HepG2 (cell line): ENCODE results near the gene SPRYD4. TPM values are rescaled to one million over a fixed set of nuclear protein-coding genes. Genes with fewer than 3 reads are reported as not detected.

ENCODE experiments used
- ATAC-seq: fragments of 200-7000 bp; cut with Tn5 transposase; 3 replicates; pipeline ENCODE4 v1.9.1; 2020; ENCODE audit warnings: mild to moderate bottlenecking, moderate library complexity
- BruUV-seq: library from RNA; stranded (reverse); fragments of 400-500 nt; replicated peaks from 2 replicates; lab custom pipeline; 2021; lab: Mats Ljungman, UMichigan
- CTCF ChIA-PET: fragments of 300-600 bp; formaldehyde crosslinking; extraction: SDS; loops from one replicate; lab custom pipeline; 2021; ENCODE audit warnings: low total read pairs, inconsistent platforms, low intra/inter-chr PET ratio; lab: Yijun Ruan, JAX
- POLR2A ChIA-PET: fragments of 350-600 bp; sonication (Branson Sonifier 250); formaldehyde crosslinking; loops from one replicate; lab custom pipeline; 2020; ENCODE audit warnings: antibody characterized with exemption, inconsistent platforms; lab: Yijun Ruan, JAX
- DNase-seq: peaks from one replicate; pipeline ENCODE4 v3.0.0-alpha.2; 2015; ENCODE audit warnings: low spot score
- FAIRE-seq: peaks from 3 replicates; lab custom pipeline; 2011; peaks lifted over from hg19 to GRCh38; lab: Jason Lieb, UNC
- H2AFZ ChIP-seq: one replicate; pipeline ENCODE4 v1.6.1; 2011; ENCODE audit warnings: low read length, inconsistent platforms
- H3K27ac ChIP-seq: fragments of 300-600 bp; 3 replicates; pipeline ENCODE4 v1.8.0; 2011; ENCODE audit warnings: mixed run types, mild to moderate bottlenecking, mixed read lengths, low read length, inconsistent platforms; ENCODE audit not compliant: insufficient read depth; ENCODE audit errors: extremely low read length
- H3K27me3 ChIP-seq, 2 experiments: fragments of 200-600 bp in 1 of 2; 2 replicates in 1 of 2; 3 replicates in 1 of 2; pipeline versions ENCODE4 v1.6.0 to v1.8.0; 2011; ENCODE audit warnings: low read length in 2 of 2, mild to moderate bottlenecking in 2 of 2, moderate library complexity in 2 of 2, inconsistent platforms in 1 of 2; ENCODE audit not compliant: insufficient read depth in 2 of 2, control insufficient read depth in 1 of 2
- H3K36me3 ChIP-seq, 2 experiments: fragments of 200-600 bp in 1 of 2; replicated peaks in 1 of 2; 2 replicates in 1 of 2; 3 replicates in 1 of 2; pipeline versions ENCODE4 v1.5.1 to v1.8.0; 2011; ENCODE audit warnings: low read length in 2 of 2, inconsistent platforms in 1 of 2; ENCODE audit not compliant: insufficient read depth in 2 of 2, control insufficient read depth in 1 of 2
- H3K4me1 ChIP-seq: 2 replicates; pipeline ENCODE4 v1.5.1; 2012; ENCODE audit warnings: low read length, inconsistent platforms; ENCODE audit not compliant: insufficient read depth
- H3K4me2 ChIP-seq: 2 replicates; pipeline ENCODE4 v1.6.0; 2011; ENCODE audit warnings: low read depth, low read length, inconsistent platforms
- H3K4me3 ChIP-seq, 3 experiments: fragments of 200-600 bp in 1 of 3; sonication (generic), shearing (Covaris generic) in 1 of 3; replicated peaks in 1 of 3; 2 replicates each; pipeline ENCODE4 v1.5.1; 2011 to 2016; ENCODE audit warnings: low read length in 3 of 3, inconsistent platforms in 2 of 3, low read depth in 2 of 3, mild to moderate bottlenecking in 2 of 3, control low read depth in 1 of 3, mixed read lengths in 1 of 3; ENCODE audit not compliant: insufficient read depth in 1 of 3
- H3K79me2 ChIP-seq: one replicate; pipeline ENCODE4 v1.6.1; 2011; ENCODE audit warnings: low read length, inconsistent platforms; ENCODE audit not compliant: insufficient read depth
- H3K9ac ChIP-seq: 2 replicates; pipeline ENCODE4 v1.6.0; 2011; ENCODE audit warnings: mild to moderate bottlenecking, low read depth, low read length, inconsistent platforms; ENCODE audit not compliant: insufficient read depth
- H3K9me3 ChIP-seq: 2 replicates; pipeline ENCODE4 v1.5.1; 2012; ENCODE audit warnings: mild to moderate bottlenecking, low read length
- H4K20me1 ChIP-seq: 2 replicates; pipeline ENCODE4 v1.6.0; 2011; ENCODE audit warnings: inconsistent platforms, mild to moderate bottlenecking, low read length, moderate library complexity; ENCODE audit not compliant: insufficient read depth
- ATF3 ChIP-seq: sonication (generic); formaldehyde crosslinking; IDR thresholded peaks from 2 replicates; pipeline ENCODE4 v1.4.0; 2020; ENCODE audit warnings: missing genetic modification reagents
- ATF5 ChIP-seq: sonication (generic); formaldehyde crosslinking; IDR thresholded peaks from 2 replicates; pipeline ENCODE4 v1.4.0; 2020; ENCODE audit warnings: mild to moderate bottlenecking, low read depth, missing genetic modification reagents
- CEBPG ChIP-seq: IDR thresholded peaks from 2 replicates; pipeline ENCODE4 v1.6.1; 2016
- NFKB2 ChIP-seq: sonication (generic); formaldehyde crosslinking; IDR thresholded peaks from 2 replicates; pipeline ENCODE4 v1.4.0; 2020; ENCODE audit warnings: missing genetic modification reagents, borderline replicate concordance
- SAFB2 ChIP-seq: sonication (generic); formaldehyde crosslinking; IDR thresholded peaks from 2 replicates; pipeline ENCODE4 v1.5.1; 2020; ENCODE audit warnings: missing genetic modification reagents, low read depth, mild to moderate bottlenecking, borderline replicate concordance
- SMARCE1 ChIP-seq: fragments of 450-650 bp; IDR thresholded peaks from 2 replicates; pipeline ENCODE4 v1.6.1; 2017; ENCODE audit warnings: borderline replicate concordance
- SNRNP70 ChIP-seq: fragments of 200-400 bp; formaldehyde crosslinking; IDR thresholded peaks from 2 replicates; pipeline ENCODE4 v1.6.1; 2017; ENCODE audit warnings: mild to moderate bottlenecking, low read depth, low read length, moderate library complexity
- TCF7 ChIP-seq: sonication (generic); IDR thresholded peaks from 2 replicates; pipeline ENCODE4 v1.6.1; 2016; ENCODE audit warnings: antibody characterized with exemption, low read depth
- ZNF33A ChIP-seq: sonication (generic); formaldehyde crosslinking; IDR thresholded peaks from 2 replicates; pipeline ENCODE4 v1.5.1; 2020; ENCODE audit warnings: missing genetic modification reagents, mild to moderate bottlenecking, moderate library complexity, borderline replicate concordance
- ZNF350 ChIP-seq: sonication (generic); formaldehyde crosslinking; IDR thresholded peaks from 2 replicates; pipeline ENCODE4 v1.4.0; 2020; ENCODE audit warnings: mild to moderate bottlenecking, low read depth, missing genetic modification reagents, borderline replicate concordance
- ZNF629 ChIP-seq: sonication (generic); formaldehyde crosslinking; conservative IDR thresholded peaks from 2 replicates; pipeline ENCODE4 v1.5.0; 2020; ENCODE audit warnings: missing genetic modification reagents
- WGBS: methylation state at CpG from one replicate; pipeline ENCODE4 v1.1.6; 2017; ENCODE audit warnings: low lambda C conversion rate; 5-methylcytosine and 5-hydroxymethylcytosine counted together
- in situ Hi-C: cut with HindIII; loops from 2 replicates; pipeline ENCODE4 v1.10.0; 2017; ENCODE audit warnings: low pct_unique_long_range_greater_than_20kb; ENCODE audit not compliant: extremely low pct_ligation_motif_present
- intact Hi-C: fragments of 100-400 bp; cut with micrococcal nuclease; formaldehyde crosslinking; loops from one replicate; pipeline ENCODE4 v1.10.0; 2022; ENCODE audit not compliant: unreplicated experiment
- polyA plus RNA-seq, 8 experiments: library from polyadenylated mRNA; depleted of rRNA in 3 of 8; stranded (reverse) in 7 of 8; unstranded in 1 of 8; fragments of >200 nt; fragmentation: Illumina TruSeq in 4 of 8; extraction: Trizol in 4 of 8; gene quantifications; 2 replicates each; pipeline versions ENCODE4 v1.2.1 to v1.2.3, GENCODE V29; 2011 to 2016; ENCODE audit warnings: low read depth in 4 of 8, missing spikeins in 1 of 8, mixed read lengths in 1 of 8; ENCODE audit not compliant: insufficient read depth in 1 of 8
- total RNA-seq, 5 experiments: library from RNA; depleted of rRNA; stranded (reverse); fragments of >200 nt; fragmentation: Illumina TruSeq; extraction: Trizol; gene quantifications; 2 replicates each; pipeline ENCODE4 v1.2.3, GENCODE V29; 2016; ENCODE audit warnings: low read depth in 1 of 5
- TF ChIP-seq, protein P1 (sequence below): sonication (generic); formaldehyde crosslinking; IDR thresholded peaks from 2 replicates; pipeline ENCODE4 v1.4.0; 2020; ENCODE audit warnings: low read depth, missing genetic modification reagents

SPRYD4 gene
- total and polyA plus RNA-seq, 2 of the 13 experiments (the other 11 are each of a cell fraction or from before 2014, with no cell fraction given): 3.9 to 4.5 TPM

GRCh38 chr12:56431850-56432249, 36.5 kb upstream of the SPRYD4 start:
- H3K36me3 ChIP-seq: peaks cover 13 to 53% of the 10 kb centered on the region in 2 experiments; a peak in 4 of 5 replicates
- ATAC-seq (no peak), DNase-seq (no peak), FAIRE-seq (no peak)
- no TSS peak for BruUV-seq
- H3K27me3 ChIP-seq: no peaks in the 10 kb centered on the region
- TF ChIP-seq ZNF350 (CRISPR knock-in tag): no peak
- no peak for TF ChIP-seq TCF7
- TF ChIP-seq NFKB2: no peak
- no peak for TF ChIP-seq ZNF629 (CRISPR knock-in tag)
- intact Hi-C loops: no loop called here
- no peak overlapping the region for H3K4me2 ChIP-seq
- H3K9me3 ChIP-seq: no peaks in the 10 kb centered on the region
- POLR2A ChIA-PET: no interaction called here
- no peaks in the 10 kb centered on the region for H3K4me1 ChIP-seq
- no peak overlapping the region for H2AFZ ChIP-seq
- H3K27ac ChIP-seq: no peak overlapping the region
- in situ Hi-C loops: no loop called here
- H3K4me3 ChIP-seq: no peak overlapping the region
- CTCF ChIA-PET: no interaction called here
- peaks cover 6% of the 10 kb centered on the region for H3K79me2 ChIP-seq
- no peaks in the 10 kb centered on the region for H4K20me1 ChIP-seq
- 97% methylated on average over 3 of the region's 3 CpGs for WGBS
- no peak overlapping the region for H3K9ac ChIP-seq

DNA sequence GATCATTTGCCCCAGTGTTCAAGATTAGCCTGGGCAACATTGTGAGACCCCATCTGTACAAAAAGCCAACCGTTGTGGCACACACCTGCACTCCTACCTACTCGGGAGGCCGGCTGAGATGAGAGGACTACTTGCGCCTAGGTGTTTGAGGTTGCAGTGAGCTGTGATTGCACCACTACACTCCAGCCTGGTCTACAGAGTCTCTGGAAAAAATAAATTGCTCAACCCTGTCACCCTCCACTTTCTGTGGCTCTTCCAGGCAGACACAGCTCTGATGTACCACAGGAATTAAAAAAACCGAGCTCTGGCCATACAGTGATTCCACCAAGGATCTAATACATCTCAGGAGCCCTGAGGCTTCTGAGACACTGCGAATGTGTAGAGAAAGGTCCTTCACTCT, 33.5 kb upstream of the SPRYD4 start:
- no peaks in the 10 kb centered on the region for H3K9me3 ChIP-seq
- peaks cover 21% of the 10 kb centered on the region for H3K79me2 ChIP-seq
- H3K4me3 ChIP-seq: no peak overlapping the region
- ChIA-PET CTCF (no interaction called here), POLR2A (interaction anchor here (1.0 kb wide), 1 partner anchor 72 kb away, joined by 6 read pairs; the partner anchor contains the start of gene APOF)
- H2AFZ ChIP-seq: no peak overlapping the region
- H4K20me1 ChIP-seq: no peaks in the 10 kb centered on the region
- FAIRE-seq (no peak), DNase-seq (no peak), ATAC-seq (no peak)
- H3K4me1 ChIP-seq: no peaks in the 10 kb centered on the region
- no peak for TF ChIP-seq SAFB2 (CRISPR knock-in tag)
- no peak for TF ChIP-seq ATF5
- no peak for TF ChIP-seq SNRNP70
- TF ChIP-seq ATF3 (CRISPR knock-in tag): no peak
- no peak for TF ChIP-seq CEBPG (CRISPR knock-in tag)
- TF ChIP-seq ZNF33A (CRISPR knock-in tag): no peak
- TF ChIP-seq SMARCE1: no peak
- TF ChIP-seq, protein P1, sequence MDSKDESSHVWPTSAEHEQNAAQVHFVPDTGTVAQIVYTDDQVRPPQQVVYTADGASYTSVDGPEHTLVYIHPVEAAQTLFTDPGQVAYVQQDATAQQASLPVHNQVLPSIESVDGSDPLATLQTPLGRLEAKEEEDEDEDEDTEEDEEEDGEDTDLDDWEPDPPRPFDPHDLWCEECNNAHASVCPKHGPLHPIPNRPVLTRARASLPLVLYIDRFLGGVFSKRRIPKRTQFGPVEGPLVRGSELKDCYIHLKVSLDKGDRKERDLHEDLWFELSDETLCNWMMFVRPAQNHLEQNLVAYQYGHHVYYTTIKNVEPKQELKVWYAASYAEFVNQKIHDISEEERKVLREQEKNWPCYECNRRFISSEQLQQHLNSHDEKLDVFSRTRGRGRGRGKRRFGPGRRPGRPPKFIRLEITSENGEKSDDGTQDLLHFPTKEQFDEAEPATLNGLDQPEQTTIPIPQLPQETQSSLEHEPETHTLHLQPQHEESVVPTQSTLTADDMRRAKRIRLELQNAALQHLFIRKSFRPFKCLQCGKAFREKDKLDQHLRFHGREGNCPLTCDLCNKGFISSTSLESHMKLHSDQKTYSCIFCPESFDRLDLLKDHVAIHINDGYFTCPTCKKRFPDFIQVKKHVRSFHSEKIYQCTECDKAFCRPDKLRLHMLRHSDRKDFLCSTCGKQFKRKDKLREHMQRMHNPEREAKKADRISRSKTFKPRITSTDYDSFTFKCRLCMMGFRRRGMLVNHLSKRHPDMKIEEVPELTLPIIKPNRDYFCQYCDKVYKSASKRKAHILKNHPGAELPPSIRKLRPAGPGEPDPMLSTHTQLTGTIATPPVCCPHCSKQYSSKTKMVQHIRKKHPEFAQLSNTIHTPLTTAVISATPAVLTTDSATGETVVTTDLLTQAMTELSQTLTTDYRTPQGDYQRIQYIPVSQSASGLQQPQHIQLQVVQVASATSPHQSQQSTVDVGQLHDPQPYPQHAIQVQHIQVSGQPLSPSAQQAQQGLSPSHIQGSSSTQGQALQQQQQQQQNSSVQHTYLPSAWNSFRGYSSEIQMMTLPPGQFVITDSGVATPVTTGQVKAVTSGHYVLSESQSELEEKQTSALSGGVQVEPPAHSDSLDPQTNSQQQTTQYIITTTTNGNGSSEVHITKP: no peak
- H3K27me3 ChIP-seq: no peaks in the 10 kb centered on the region
- H3K36me3 ChIP-seq: peaks cover 6 to 33% of the 10 kb centered on the region in 2 experiments; a peak in 4 of 5 replicates
- BruUV-seq: no TSS peak
- 95% methylated on average over 6 of the region's 6 CpGs for WGBS
- H3K4me2 ChIP-seq: no peak overlapping the region
- H3K9ac ChIP-seq: no peak overlapping the region
- intact Hi-C loops: no loop called here
- no peak overlapping the region for H3K27ac ChIP-seq
- in situ Hi-C loops: no loop called here
